AG09309 (cell line): ENCODE measurements around the gene LHFPL2.

Experiments
- DNase-seq: peaks from one replicate; pipeline ENCODE4 v3.0.0-alpha.2; 2010; ENCODE audit warnings: low read depth
- H3K4me3 ChIP-seq: 2 replicates; pipeline ENCODE4 v1.5.1; 2011; ENCODE audit warnings: mild to moderate bottlenecking, low read depth, low read length, moderate library complexity; ENCODE audit not compliant: control insufficient read depth
- TF ChIP-seq, protein P1 (sequence below): IDR thresholded peaks from 2 replicates; pipeline ENCODE4 v1.5.1; 2011; ENCODE audit warnings: mild to moderate bottlenecking, low read depth, low read length, inconsistent platforms; ENCODE audit not compliant: insufficient read depth, control insufficient read depth; ENCODE audit errors: missing control alignments

The LHFPL2 gene

DNA sequence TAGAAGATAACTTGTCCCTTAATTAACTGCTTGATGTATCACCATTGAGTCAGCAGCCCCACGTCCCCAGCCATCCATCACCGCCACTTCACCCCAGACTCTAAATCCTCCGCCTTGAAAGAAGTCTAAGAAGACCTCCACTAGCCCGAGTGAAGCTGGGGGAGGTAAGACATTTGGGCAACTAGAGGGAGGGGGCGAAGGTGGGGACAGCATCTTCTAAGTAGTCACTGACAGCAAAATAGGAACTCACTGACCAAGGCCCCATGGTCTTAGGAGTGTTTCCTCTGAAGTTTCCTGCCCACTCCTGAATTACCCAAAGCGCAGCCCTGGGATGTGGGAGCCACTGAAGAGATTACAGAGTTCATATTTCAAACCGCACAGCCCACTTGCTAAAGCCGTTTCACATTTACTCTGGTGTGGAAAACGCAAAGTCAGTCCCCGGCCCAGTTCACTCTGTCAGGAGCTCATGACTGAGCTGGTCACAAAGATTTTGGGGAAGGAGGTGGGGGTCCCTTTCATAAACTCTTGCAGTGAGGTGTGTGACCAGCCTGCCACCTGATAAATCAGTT, 107.4 kb downstream of the LHFPL2 start:
- H3K4me3 ChIP-seq: no peak overlapping the region
- TF ChIP-seq, protein P1, sequence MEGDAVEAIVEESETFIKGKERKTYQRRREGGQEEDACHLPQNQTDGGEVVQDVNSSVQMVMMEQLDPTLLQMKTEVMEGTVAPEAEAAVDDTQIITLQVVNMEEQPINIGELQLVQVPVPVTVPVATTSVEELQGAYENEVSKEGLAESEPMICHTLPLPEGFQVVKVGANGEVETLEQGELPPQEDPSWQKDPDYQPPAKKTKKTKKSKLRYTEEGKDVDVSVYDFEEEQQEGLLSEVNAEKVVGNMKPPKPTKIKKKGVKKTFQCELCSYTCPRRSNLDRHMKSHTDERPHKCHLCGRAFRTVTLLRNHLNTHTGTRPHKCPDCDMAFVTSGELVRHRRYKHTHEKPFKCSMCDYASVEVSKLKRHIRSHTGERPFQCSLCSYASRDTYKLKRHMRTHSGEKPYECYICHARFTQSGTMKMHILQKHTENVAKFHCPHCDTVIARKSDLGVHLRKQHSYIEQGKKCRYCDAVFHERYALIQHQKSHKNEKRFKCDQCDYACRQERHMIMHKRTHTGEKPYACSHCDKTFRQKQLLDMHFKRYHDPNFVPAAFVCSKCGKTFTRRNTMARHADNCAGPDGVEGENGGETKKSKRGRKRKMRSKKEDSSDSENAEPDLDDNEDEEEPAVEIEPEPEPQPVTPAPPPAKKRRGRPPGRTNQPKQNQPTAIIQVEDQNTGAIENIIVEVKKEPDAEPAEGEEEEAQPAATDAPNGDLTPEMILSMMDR: no peak
- DNase-seq: no peak

DNA sequence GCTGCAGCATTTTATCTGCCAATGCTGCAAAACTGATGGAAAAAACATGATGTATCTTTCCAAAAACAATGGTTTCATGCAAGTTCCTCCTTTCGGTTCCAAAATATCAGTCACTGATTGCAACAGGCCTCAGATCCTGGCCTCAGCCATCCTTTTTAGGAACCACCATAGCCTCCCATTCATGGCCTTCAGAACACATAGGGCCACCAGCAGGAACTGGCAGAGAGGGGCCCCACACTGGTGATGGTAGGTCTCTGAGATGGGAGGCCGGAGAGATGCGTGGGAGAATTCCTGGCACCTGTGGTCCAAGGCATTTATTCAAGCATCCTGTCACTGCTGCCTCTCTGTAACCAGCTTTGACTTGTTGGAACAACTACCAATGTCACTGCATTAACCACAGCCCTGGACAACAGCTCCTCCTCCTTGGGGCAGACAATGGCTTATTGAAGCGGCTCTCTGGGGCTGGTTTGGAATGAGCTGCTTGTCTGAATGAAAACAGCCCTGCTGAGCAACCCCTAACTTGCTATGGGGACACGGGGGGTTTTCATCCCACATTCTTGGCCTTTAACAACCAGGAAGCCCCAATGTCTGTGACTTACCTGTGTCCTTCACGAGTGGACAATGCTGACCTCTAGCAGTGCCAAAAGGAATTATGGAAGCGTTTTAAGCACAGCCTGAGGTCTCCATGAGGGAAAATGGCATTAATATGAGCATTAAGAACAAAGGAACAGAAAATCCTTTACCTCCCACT, 108.1 kb downstream of the LHFPL2 start:
- no peak for DNase-seq
- no peak overlapping the region for H3K4me3 ChIP-seq
- TF ChIP-seq, protein P1: no peak

DNA sequence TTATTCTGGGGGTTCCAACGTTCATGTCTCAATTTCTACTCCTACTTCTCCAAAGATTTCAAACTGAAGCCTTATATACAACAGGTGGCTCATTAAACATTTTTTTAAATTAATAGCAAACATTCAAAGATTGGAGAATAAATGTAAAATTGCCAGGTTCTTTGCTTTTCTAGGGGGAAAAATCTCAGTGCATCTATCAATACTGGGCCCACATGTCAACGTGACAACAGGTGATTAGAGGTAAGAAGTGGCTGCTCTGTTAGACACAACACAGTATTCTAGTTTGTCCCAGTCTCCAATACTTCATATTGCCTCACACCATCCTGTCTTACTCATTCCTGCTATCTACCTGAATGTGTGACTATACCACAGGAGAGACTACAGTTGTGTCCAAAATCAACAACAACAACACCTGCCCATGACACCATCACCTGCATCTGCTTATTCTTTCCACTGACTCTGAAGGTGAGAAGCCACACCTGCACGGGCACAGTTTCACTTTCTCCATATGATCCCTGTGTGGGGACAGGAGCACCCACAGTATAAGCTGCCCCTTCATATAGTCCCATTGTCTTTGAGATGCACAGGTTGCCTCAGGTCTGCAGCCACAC, 110.2 kb downstream of the LHFPL2 start:
- TF ChIP-seq, protein P1: no peak
- no peak overlapping the region for H3K4me3 ChIP-seq
- no peak for DNase-seq

DNA sequence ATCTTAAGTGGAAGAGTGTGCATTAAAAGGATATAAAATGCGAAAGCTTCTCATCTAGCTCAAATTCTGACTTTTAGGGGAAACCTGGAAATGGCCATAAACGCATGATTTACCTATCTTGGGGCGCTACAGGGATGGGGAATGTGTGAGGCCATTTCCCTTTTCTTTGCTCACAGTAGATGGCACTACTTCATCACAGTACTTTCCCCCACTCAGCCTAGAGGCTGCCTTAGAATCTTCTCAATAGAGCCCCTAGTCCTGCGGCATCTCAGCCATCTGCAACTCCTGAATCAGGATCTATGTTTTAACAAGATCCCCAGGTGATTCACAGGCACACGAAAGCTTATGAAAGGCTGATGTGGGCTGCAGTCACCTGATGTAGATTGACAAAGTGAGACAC, 110.8 kb downstream of the LHFPL2 start:
- no peak for DNase-seq
- TF ChIP-seq, protein P1: peak; percentile 71
- no peak overlapping the region for H3K4me3 ChIP-seq

DNA sequence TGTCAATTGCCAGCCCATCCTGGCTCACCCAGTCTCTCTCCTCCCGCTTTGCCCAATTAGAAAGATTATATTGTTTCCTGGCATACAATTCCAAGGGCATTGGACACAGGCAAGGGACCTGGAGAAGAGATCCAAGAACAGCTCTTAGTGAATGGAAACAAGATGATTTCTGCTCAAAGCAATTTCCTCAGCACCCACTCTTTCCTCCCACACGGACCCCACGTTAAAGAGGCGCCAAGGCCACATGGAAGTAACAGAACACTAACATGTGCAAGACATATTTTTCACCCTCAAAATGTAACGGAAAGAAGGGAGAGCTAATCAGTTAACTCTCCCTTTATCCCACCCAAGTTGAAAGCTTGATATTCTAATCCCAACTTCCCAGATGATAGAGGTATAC, 111.2 kb downstream of the LHFPL2 start:
- H3K4me3 ChIP-seq: no peak overlapping the region
- TF ChIP-seq, protein P1: no peak
- DNase-seq: no peak

DNA sequence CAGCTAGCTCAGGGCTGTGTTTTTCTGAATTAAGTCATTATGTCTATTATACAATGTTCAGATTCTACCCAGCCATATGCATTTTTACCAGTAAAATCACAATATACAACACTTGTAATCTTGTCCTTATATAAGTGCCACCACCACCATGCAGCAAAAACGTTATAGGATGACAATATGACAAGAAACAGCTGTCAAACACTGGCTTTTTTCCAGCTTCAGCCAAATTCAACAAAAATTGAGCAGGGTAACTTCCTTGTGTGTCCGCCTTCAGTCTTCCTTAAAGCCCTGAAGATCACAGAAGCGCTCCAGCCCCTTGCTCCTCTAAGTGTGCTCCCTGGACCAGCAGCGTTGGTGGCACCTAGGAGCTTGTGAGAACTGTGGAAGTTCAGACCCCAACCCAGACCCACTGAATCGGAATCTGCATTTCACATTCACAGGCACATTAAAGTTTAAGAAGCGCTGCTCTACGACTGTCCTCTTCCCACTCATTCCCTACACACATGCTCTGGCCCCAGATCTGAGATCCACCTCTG, 111.8 kb downstream of the LHFPL2 start:
- DNase-seq: no peak
- TF ChIP-seq, protein P1: no peak
- H3K4me3 ChIP-seq: no peak overlapping the region
